Mucosa of rectum (tissue), 2 donors: ENCODE measurements around the gene SACS.

ENCODE experiments used
- H3K27ac ChIP-seq, 2 donors: one replicate each; pipeline ENCODE4 v1.7.0; 2013; ENCODE audit warnings: inconsistent platforms in 2 of 2, low read depth in 2 of 2, low read length in 2 of 2
- H3K27me3 ChIP-seq, 2 donors: one replicate each; pipeline ENCODE4 v1.7.0; 2013; ENCODE audit warnings: low read length in 2 of 2; ENCODE audit not compliant: control insufficient read depth in 2 of 2, insufficient read depth in 2 of 2
- H3K36me3 ChIP-seq, 2 donors: one replicate each; pipeline ENCODE4 v1.7.0; 2013; ENCODE audit warnings: low read length in 2 of 2; ENCODE audit not compliant: control insufficient read depth in 2 of 2, insufficient read depth in 2 of 2
- H3K4me1 ChIP-seq, 2 donors: one replicate each; pipeline ENCODE4 v1.7.0; 2013; ENCODE audit warnings: low read length in 2 of 2, mild to moderate bottlenecking in 1 of 2; ENCODE audit not compliant: control insufficient read depth in 2 of 2, insufficient read depth in 2 of 2
- H3K4me3 ChIP-seq, 2 donors: one replicate each; pipeline ENCODE4 v1.7.0; 2013; ENCODE audit warnings: low read length in 2 of 2
- H3K9ac ChIP-seq, 2 donors: one replicate each; pipeline ENCODE4 v1.7.0; 2013; ENCODE audit warnings: low read length in 2 of 2, low read depth in 1 of 2, mild to moderate bottlenecking in 1 of 2
- H3K9me3 ChIP-seq, 2 donors: one replicate each; pipeline ENCODE4 v1.7.0; 2013; ENCODE audit warnings: low read length in 2 of 2; ENCODE audit not compliant: control insufficient read depth in 2 of 2
- donor health status: healthy.
- donor health status: Normal muscosa, but diverticular disease.

SACS gene

GRCh38 chr13:23456437-23457210, 23.1 kb upstream of the SACS start:
- Histone ChIP-seq H3K9ac (no peak overlapping the region), H3K27me3 (no peaks in the 10 kb centered on the region), H3K4me3 (no peak overlapping the region), H3K4me1 (no peaks in the 10 kb centered on the region), H3K36me3 (no peaks in the 10 kb centered on the region), H3K9me3 (no peaks in the 10 kb centered on the region), H3K27ac (no peak overlapping the region)

GRCh38 chr13:23455401-23456185, 22.1 kb upstream of the SACS start:
- Histone ChIP-seq H3K27me3 (no peaks in the 10 kb centered on the region), H3K4me1 (no peaks in the 10 kb centered on the region), H3K4me3 (no peak overlapping the region), H3K27ac (no peak overlapping the region), H3K36me3 (no peaks in the 10 kb centered on the region), H3K9me3 (no peaks in the 10 kb centered on the region), H3K9ac (no peak overlapping the region)

- no peak overlapping the region for H3K27ac ChIP-seq
- no peaks in the 10 kb centered on the region for H3K9me3 ChIP-seq
- no peaks in the 10 kb centered on the region for H3K36me3 ChIP-seq
- H3K27me3 ChIP-seq: no peaks in the 10 kb centered on the region
- no peaks in the 10 kb centered on the region for H3K4me1 ChIP-seq
- no peak overlapping the region for H3K9ac ChIP-seq
- no peak overlapping the region for H3K4me3 ChIP-seq
Measured at GRCh38 chr13:23453132-23453531, 19.6 kb upstream of the SACS start.

- no peak overlapping the region for H3K4me3 ChIP-seq
- H3K4me1 ChIP-seq: no peaks in the 10 kb centered on the region
- no peaks in the 10 kb centered on the region for H3K36me3 ChIP-seq
- H3K9me3 ChIP-seq: no peaks in the 10 kb centered on the region
- H3K27me3 ChIP-seq: no peaks in the 10 kb centered on the region
- no peak overlapping the region for H3K27ac ChIP-seq
- no peak overlapping the region for H3K9ac ChIP-seq
Measured at GRCh38 chr13:23450340-23451046, 17.0 kb upstream of the SACS start.

- Histone ChIP-seq H3K9ac (no peak overlapping the region), H3K27me3 (no peaks in the 10 kb centered on the region), H3K9me3 (no peaks in the 10 kb centered on the region), H3K27ac (no peak overlapping the region), H3K4me1 (no peaks in the 10 kb centered on the region), H3K36me3 (no peaks in the 10 kb centered on the region), H3K4me3 (no peak overlapping the region)
Measured at GRCh38 chr13:23449398-23450162, 16.1 kb upstream of the SACS start.

GRCh38 chr13:23447927-23448326, 14.4 kb upstream of the SACS start:
- Histone ChIP-seq H3K9me3 (no peaks in the 10 kb centered on the region), H3K9ac (no peak overlapping the region), H3K36me3 (no peaks in the 10 kb centered on the region), H3K27ac (no peak overlapping the region), H3K4me1 (no peaks in the 10 kb centered on the region), H3K27me3 (no peaks in the 10 kb centered on the region), H3K4me3 (no peak overlapping the region)

GRCh38 chr13:23445794-23446193, 12.3 kb upstream of the SACS start:
- H3K36me3 ChIP-seq: no peaks in the 10 kb centered on the region
- no peak overlapping the region for H3K27ac ChIP-seq
- H3K9me3 ChIP-seq: no peaks in the 10 kb centered on the region
- H3K27me3 ChIP-seq: no peaks in the 10 kb centered on the region
- H3K4me1 ChIP-seq: no peaks in the 10 kb centered on the region
- H3K9ac ChIP-seq: no peak overlapping the region
- no peak overlapping the region for H3K4me3 ChIP-seq

GRCh38 chr13:23443878-23444277, 10.4 kb upstream of the SACS start:
- Histone ChIP-seq H3K4me3 (no peak overlapping the region), H3K9ac (no peak overlapping the region), H3K4me1 (no peaks in the 10 kb centered on the region), H3K36me3 (no peaks in the 10 kb centered on the region), H3K9me3 (no peaks in the 10 kb centered on the region), H3K27me3 (no peaks in the 10 kb centered on the region), H3K27ac (no peak overlapping the region)

- Histone ChIP-seq H3K27me3 (no peaks in the 10 kb centered on the region), H3K9me3 (no peaks in the 10 kb centered on the region), H3K4me1 (no peaks in the 10 kb centered on the region), H3K9ac (no peak overlapping the region), H3K4me3 (no peak overlapping the region), H3K36me3 (no peaks in the 10 kb centered on the region), H3K27ac (no peak overlapping the region)
Measured at GRCh38 chr13:23443110-23443509, 9.6 kb upstream of the SACS start.
